ENCODE measurements around the gene ADD1.

The ADD1 gene

GRCh38 chr4:2830632-2831610, 12.7 kb upstream of the ADD1 start:
- Histone ChIP-seq H3K27me3 (replicated peaks; ENCODE audit: control insufficient read depth, insufficient read depth, low read length, poor library complexity, severe bottlenecking) (no peaks in the 10 kb centered on the region), H3K36me3 (ENCODE audit: control insufficient read depth, insufficient read depth, low read length) (peaks cover 65% of the 10 kb centered on the region), H3K9me3 (ENCODE audit: control insufficient read depth, low read length) (no peaks in the 10 kb centered on the region), H3K4me1 (ENCODE audit: control insufficient read depth, insufficient read depth, low read length, poor library complexity, severe bottlenecking) (peaks cover 15% of the 10 kb centered on the region), H3K4me3 (ENCODE audit: insufficient read depth, low read depth, low read length, poor library complexity, severe bottlenecking) (no peak overlapping the region), H3K27ac (ENCODE audit: insufficient read depth, low read length, poor library complexity, severe bottlenecking) (no peak overlapping the region)
- DNase-seq, result no peak

- no peaks in the 10 kb centered on the region for H3K9me3 ChIP-seq (ENCODE audit: control insufficient read depth, low read length)
- no peak overlapping the region for H3K27ac ChIP-seq (ENCODE audit: insufficient read depth, low read length, poor library complexity, severe bottlenecking)
- H3K4me3 ChIP-seq (ENCODE audit: insufficient read depth, low read depth, low read length, poor library complexity, severe bottlenecking), result no peak overlapping the region
- peaks cover 23% of the 10 kb centered on the region for H3K4me1 ChIP-seq (ENCODE audit: control insufficient read depth, insufficient read depth, low read length, poor library complexity, severe bottlenecking)
- no peak for DNase-seq
- H3K27me3 ChIP-seq (replicated peaks; ENCODE audit: control insufficient read depth, insufficient read depth, low read length, poor library complexity, severe bottlenecking), result no peaks in the 10 kb centered on the region
- peaks cover 63% of the 10 kb centered on the region for H3K36me3 ChIP-seq (ENCODE audit: control insufficient read depth, insufficient read depth, low read length)
These were observed 11.9 kb upstream of the ADD1 start for GRCh38 chr4:2831611-2832308.

GRCh38 chr4:2832309-2832980, 11.2 kb upstream of the ADD1 start:
- H3K9me3 ChIP-seq (ENCODE audit: control insufficient read depth, low read length), result no peaks in the 10 kb centered on the region
- no peak overlapping the region for H3K27ac ChIP-seq (ENCODE audit: insufficient read depth, low read length, poor library complexity, severe bottlenecking)
- H3K4me1 ChIP-seq (ENCODE audit: control insufficient read depth, insufficient read depth, low read length, poor library complexity, severe bottlenecking), result peaks cover 30% of the 10 kb centered on the region
- no peak for DNase-seq
- no peaks in the 10 kb centered on the region for H3K27me3 ChIP-seq (replicated peaks; ENCODE audit: control insufficient read depth, insufficient read depth, low read length, poor library complexity, severe bottlenecking)
- peaks cover 57% of the 10 kb centered on the region for H3K36me3 ChIP-seq (ENCODE audit: control insufficient read depth, insufficient read depth, low read length)
- H3K4me3 ChIP-seq (ENCODE audit: insufficient read depth, low read depth, low read length, poor library complexity, severe bottlenecking), result no peak overlapping the region

- Histone ChIP-seq H3K27ac (ENCODE audit: insufficient read depth, low read length, poor library complexity, severe bottlenecking) (no peak overlapping the region), H3K36me3 (ENCODE audit: control insufficient read depth, insufficient read depth, low read length) (peaks cover 55% of the 10 kb centered on the region), H3K4me3 (ENCODE audit: insufficient read depth, low read depth, low read length, poor library complexity, severe bottlenecking) (no peak overlapping the region), H3K9me3 (ENCODE audit: control insufficient read depth, low read length) (no peaks in the 10 kb centered on the region), H3K27me3 (replicated peaks; ENCODE audit: control insufficient read depth, insufficient read depth, low read length, poor library complexity, severe bottlenecking) (no peaks in the 10 kb centered on the region), H3K4me1 (ENCODE audit: control insufficient read depth, insufficient read depth, low read length, poor library complexity, severe bottlenecking) (peaks cover 37% of the 10 kb centered on the region)
- DNase-seq, result no peak
These were observed 10.5 kb upstream of the ADD1 start for GRCh38 chr4:2832981-2833670.

GRCh38 chr4:2833671-2834000, 10.0 kb upstream of the ADD1 start:
- Histone ChIP-seq H3K4me3 (ENCODE audit: insufficient read depth, low read depth, low read length, poor library complexity, severe bottlenecking) (no peak overlapping the region), H3K36me3 (ENCODE audit: control insufficient read depth, insufficient read depth, low read length) (peaks cover 50% of the 10 kb centered on the region), H3K27ac (ENCODE audit: insufficient read depth, low read length, poor library complexity, severe bottlenecking) (no peak overlapping the region), H3K9me3 (ENCODE audit: control insufficient read depth, low read length) (no peaks in the 10 kb centered on the region), H3K27me3 (replicated peaks; ENCODE audit: control insufficient read depth, insufficient read depth, low read length, poor library complexity, severe bottlenecking) (no peaks in the 10 kb centered on the region), H3K4me1 (ENCODE audit: control insufficient read depth, insufficient read depth, low read length, poor library complexity, severe bottlenecking) (peaks cover 38% of the 10 kb centered on the region)
- DNase-seq, result no peak

GRCh38 chr4:2834001-2834921, 9.4 kb upstream of the ADD1 start:
- H3K36me3 ChIP-seq (ENCODE audit: control insufficient read depth, insufficient read depth, low read length), result peaks cover 45% of the 10 kb centered on the region
- no peak overlapping the region for H3K4me3 ChIP-seq (ENCODE audit: insufficient read depth, low read depth, low read length, poor library complexity, severe bottlenecking)
- no peaks in the 10 kb centered on the region for H3K9me3 ChIP-seq (ENCODE audit: control insufficient read depth, low read length)
- peak overlapping the region; percentile 42 for H3K27ac ChIP-seq (ENCODE audit: insufficient read depth, low read length, poor library complexity, severe bottlenecking)
- no peaks in the 10 kb centered on the region for H3K27me3 ChIP-seq (replicated peaks; ENCODE audit: control insufficient read depth, insufficient read depth, low read length, poor library complexity, severe bottlenecking)
- DNase-seq, result no peak
- peaks cover 38% of the 10 kb centered on the region for H3K4me1 ChIP-seq (ENCODE audit: control insufficient read depth, insufficient read depth, low read length, poor library complexity, severe bottlenecking)

GRCh38 chr4:2835978-2836377, 7.7 kb upstream of the ADD1 start:
- H3K27ac ChIP-seq (ENCODE audit: insufficient read depth, low read length, poor library complexity, severe bottlenecking), result peak overlapping the region; percentile 59
- peaks cover 38% of the 10 kb centered on the region for H3K4me1 ChIP-seq (ENCODE audit: control insufficient read depth, insufficient read depth, low read length, poor library complexity, severe bottlenecking)
- no peaks in the 10 kb centered on the region for H3K9me3 ChIP-seq (ENCODE audit: control insufficient read depth, low read length)
- no peak for DNase-seq
- no peak overlapping the region for H3K4me3 ChIP-seq (ENCODE audit: insufficient read depth, low read depth, low read length, poor library complexity, severe bottlenecking)
- peaks cover 32% of the 10 kb centered on the region for H3K36me3 ChIP-seq (ENCODE audit: control insufficient read depth, insufficient read depth, low read length)
- H3K27me3 ChIP-seq (replicated peaks; ENCODE audit: control insufficient read depth, insufficient read depth, low read length, poor library complexity, severe bottlenecking), result no peaks in the 10 kb centered on the region

- H3K27me3 ChIP-seq (replicated peaks; ENCODE audit: control insufficient read depth, insufficient read depth, low read length, poor library complexity, severe bottlenecking), result no peaks in the 10 kb centered on the region
- H3K36me3 ChIP-seq (ENCODE audit: control insufficient read depth, insufficient read depth, low read length), result peaks cover 28% of the 10 kb centered on the region
- H3K27ac ChIP-seq (ENCODE audit: insufficient read depth, low read length, poor library complexity, severe bottlenecking), result peak overlapping the region; percentile 59
- peaks cover 38% of the 10 kb centered on the region for H3K4me1 ChIP-seq (ENCODE audit: control insufficient read depth, insufficient read depth, low read length, poor library complexity, severe bottlenecking)
- DNase-seq, result no peak
- no peaks in the 10 kb centered on the region for H3K9me3 ChIP-seq (ENCODE audit: control insufficient read depth, low read length)
- H3K4me3 ChIP-seq (ENCODE audit: insufficient read depth, low read depth, low read length, poor library complexity, severe bottlenecking), result no peak overlapping the region
These were observed 7.2 kb upstream of the ADD1 start for GRCh38 chr4:2836391-2836859.

Measured in effector memory CD4-positive, alpha-beta T cell (primary cell).